Left lung (tissue), 14 donors: Measurements from ENCODE around the gene ZNF225. TPM values are rescaled to one million over a fixed set of nuclear protein-coding genes. Genes with fewer than 3 reads are reported as not detected.

Experiments used
- ATAC-seq: fragments of 200-7000 bp; cut with Tn5 transposase; one replicate; pipeline ENCODE4 v1.9.1; 2020; ENCODE audit warnings: moderate library complexity
- DNase-seq, 4 donors: peaks; one replicate each; pipeline ENCODE4 v3.0.0-alpha.2; 2013 to 2020
- H3K27ac ChIP-seq, 2 donors: fragments of 200-600 bp; sonication (generic) in 1 of 2; one replicate each; pipeline versions ENCODE4 v1.5.0 to v1.8.0; 2020 to 2021
- H3K27me3 ChIP-seq, 2 donors: fragments of 200-600 bp; sonication (generic) in 1 of 2; one replicate each; pipeline versions ENCODE4 v1.5.0 to v1.8.0; 2020 to 2021
- H3K36me3 ChIP-seq, 2 donors: fragments of 200-600 bp; sonication (generic) in 1 of 2; one replicate each; pipeline versions ENCODE4 v1.5.0 to v1.8.0; 2020 to 2021
- H3K4me1 ChIP-seq, 2 donors: fragments of 200-600 bp; one replicate each; pipeline ENCODE4 v1.8.0; 2021
- H3K4me3 ChIP-seq, 2 donors: fragments of 200-600 bp; sonication (generic) in 1 of 2; one replicate each; pipeline versions ENCODE4 v1.5.0 to v1.8.0; 2020 to 2021; ENCODE audit warnings: mild to moderate bottlenecking in 1 of 2
- H3K9me3 ChIP-seq, 2 donors: fragments of 200-600 bp; sonication (generic) in 1 of 2; one replicate each; pipeline versions ENCODE4 v1.5.0 to v1.8.0; 2020 to 2021
- intact Hi-C, 2 donors: fragments of 100-400 bp; cut with DNase I; formaldehyde crosslinking; loops; one replicate each; pipeline versions ENCODE4 v1.11.2 to v1.14.2; 2022
- long read RNA-seq, 12 donors: library from polyadenylated mRNA in 2 of 12; unstranded in 2 of 12; transcript quantifications; one replicate each; pipeline ENCODE4 v2.0.0 and lab custom pipeline, GENCODE V29; 2019 to 2026
- polyA plus RNA-seq, 6 donors: library from polyadenylated mRNA; unstranded; fragments of 120-200 nt; gene quantifications; one replicate each; pipeline ENCODE4 v1.2.1, GENCODE V29; 2013; ENCODE audit not compliant: insufficient read length in 6 of 6
- total RNA-seq, 2 donors: library from RNA; stranded (reverse); fragmentation: NEBNext Ultra II Directional; extraction: Animal tissue kit (Norgen Biotek cat#: 25700); gene quantifications; one replicate each; pipeline ENCODE4 v1.2.1, GENCODE V29; 2021
- TF ChIP-seq, protein P1 (sequence below), 2 donors: fragments of 200-600 bp; sonication (generic) in 1 of 2; IDR thresholded peaks; one replicate each; pipeline versions ENCODE4 v1.5.0 to v1.8.0; 2021; ENCODE audit warnings: antibody characterized with exemption in 2 of 2
- donor health status: DM: no; HTN: yes; CAD: no.
- donor health status: DM: no; HTN: no; CAD: no.

ZNF225 gene
- total RNA-seq (1 to 10 TPM; 4.5 to 5.4 TPM), polyA plus RNA-seq (10 to 100 TPM; 11.4 to 14.5 (median 11.6) TPM)
- long read RNA-seq, donor 1, full-length matches to known transcripts: 3 of 3 reads
- long read RNA-seq, donor 1, partial matches to known transcripts: 0 of 3 reads
- long read RNA-seq, donor 1, other reads (novel, unspliced or antisense): 0 of 3 reads
- long read RNA-seq, donor 2, partial matches to known transcripts: 0 of 4 reads
- long read RNA-seq, donor 2, other reads (novel, unspliced or antisense): 0 of 4 reads
- long read RNA-seq, donor 3, full-length matches to known transcripts: 2 of 2 reads
- long read RNA-seq, donor 3, partial matches to known transcripts: 0 of 2 reads
- long read RNA-seq, donor 3, other reads (novel, unspliced or antisense): 0 of 2 reads
- long read RNA-seq, donor 4: 0 reads
- long read RNA-seq, donor 5, full-length matches to known transcripts: 4 of 4 reads
- long read RNA-seq, donor 5, partial matches to known transcripts: 0 of 4 reads
- long read RNA-seq, donor 5, other reads (novel, unspliced or antisense): 0 of 4 reads
- long read RNA-seq, donor 6, full-length matches to known transcripts: 3 of 3 reads
- long read RNA-seq, donor 6, partial matches to known transcripts: 0 of 3 reads
- long read RNA-seq, donor 6, other reads (novel, unspliced or antisense): 0 of 3 reads
- long read RNA-seq, donor 7: 0 reads
- long read RNA-seq, donor 8, full-length matches to known transcripts: 3 of 3 reads
- long read RNA-seq, donor 8, partial matches to known transcripts: 0 of 3 reads
- long read RNA-seq, donor 8, other reads (novel, unspliced or antisense): 0 of 3 reads
- long read RNA-seq, donor 9: 0 reads
- long read RNA-seq, donor 10: 0 reads
- long read RNA-seq, donor 11: 0 reads
- long read RNA-seq, donor 12, partial matches to known transcripts: 0 of 1 reads
- long read RNA-seq, donor 12, other reads (novel, unspliced or antisense): 0 of 1 reads

DNA sequence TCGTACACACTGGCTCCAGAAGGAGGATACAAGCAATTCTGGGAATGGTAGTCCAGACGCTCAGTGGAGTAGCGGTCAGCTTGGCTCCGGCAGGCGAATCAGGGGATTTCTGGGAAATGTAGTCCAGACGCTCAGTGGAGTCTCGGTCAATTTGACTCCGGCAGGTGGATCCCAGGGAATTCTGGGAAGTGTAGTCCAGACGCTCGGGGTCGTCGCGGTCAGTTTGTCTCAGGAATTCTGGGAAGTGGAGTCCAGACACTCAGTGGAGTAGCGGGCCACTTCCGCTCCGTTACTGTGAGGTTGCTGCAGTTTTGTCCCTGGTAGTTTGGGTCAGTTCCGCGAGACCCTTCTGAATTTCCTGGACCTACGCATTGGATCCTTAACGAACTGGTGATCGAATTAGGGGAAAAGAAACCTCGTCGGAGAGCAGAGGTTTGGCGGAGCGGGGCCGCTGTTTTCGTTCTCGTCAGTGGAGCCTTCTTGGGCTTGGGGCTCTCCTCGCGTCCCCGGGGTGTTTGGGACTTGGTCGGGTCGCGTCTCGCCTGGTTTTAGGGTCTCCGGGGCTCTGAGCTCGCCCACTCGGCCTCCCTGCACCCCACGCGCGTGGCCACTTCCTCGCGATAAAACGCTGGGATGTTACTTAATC lies at the start of gene ZNF225:
Gene ZNF225, plus strand, starts transcription at position 262 of the 646 bp plus-strand sequence. CDS start 2,429 bp downstream, outside the sequence.
- Histone ChIP-seq H3K36me3 (peaks cover 0 to 32% of the 10 kb centered on the region in 2 donors), H3K4me1 (peaks cover 0 to 24% of the 10 kb centered on the region in 2 donors), H3K4me3 (peak within 1 kb of the TSS; percentile 59 to 89), H3K27me3 (no peaks in the 10 kb centered on the region), H3K27ac (peak within 1 kb of the TSS; percentile 54 to 75), H3K9me3 (peaks cover 0 to 30% of the 10 kb centered on the region in 2 donors)
- ATAC-seq (peak; percentile 99), DNase-seq (peak; percentile 88 to 99 (median 98))
- TF ChIP-seq, protein P1, sequence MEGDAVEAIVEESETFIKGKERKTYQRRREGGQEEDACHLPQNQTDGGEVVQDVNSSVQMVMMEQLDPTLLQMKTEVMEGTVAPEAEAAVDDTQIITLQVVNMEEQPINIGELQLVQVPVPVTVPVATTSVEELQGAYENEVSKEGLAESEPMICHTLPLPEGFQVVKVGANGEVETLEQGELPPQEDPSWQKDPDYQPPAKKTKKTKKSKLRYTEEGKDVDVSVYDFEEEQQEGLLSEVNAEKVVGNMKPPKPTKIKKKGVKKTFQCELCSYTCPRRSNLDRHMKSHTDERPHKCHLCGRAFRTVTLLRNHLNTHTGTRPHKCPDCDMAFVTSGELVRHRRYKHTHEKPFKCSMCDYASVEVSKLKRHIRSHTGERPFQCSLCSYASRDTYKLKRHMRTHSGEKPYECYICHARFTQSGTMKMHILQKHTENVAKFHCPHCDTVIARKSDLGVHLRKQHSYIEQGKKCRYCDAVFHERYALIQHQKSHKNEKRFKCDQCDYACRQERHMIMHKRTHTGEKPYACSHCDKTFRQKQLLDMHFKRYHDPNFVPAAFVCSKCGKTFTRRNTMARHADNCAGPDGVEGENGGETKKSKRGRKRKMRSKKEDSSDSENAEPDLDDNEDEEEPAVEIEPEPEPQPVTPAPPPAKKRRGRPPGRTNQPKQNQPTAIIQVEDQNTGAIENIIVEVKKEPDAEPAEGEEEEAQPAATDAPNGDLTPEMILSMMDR (IDR thresholded peaks at IDR 0.05): no peak
- intact Hi-C loops: no loop called here

DNA sequence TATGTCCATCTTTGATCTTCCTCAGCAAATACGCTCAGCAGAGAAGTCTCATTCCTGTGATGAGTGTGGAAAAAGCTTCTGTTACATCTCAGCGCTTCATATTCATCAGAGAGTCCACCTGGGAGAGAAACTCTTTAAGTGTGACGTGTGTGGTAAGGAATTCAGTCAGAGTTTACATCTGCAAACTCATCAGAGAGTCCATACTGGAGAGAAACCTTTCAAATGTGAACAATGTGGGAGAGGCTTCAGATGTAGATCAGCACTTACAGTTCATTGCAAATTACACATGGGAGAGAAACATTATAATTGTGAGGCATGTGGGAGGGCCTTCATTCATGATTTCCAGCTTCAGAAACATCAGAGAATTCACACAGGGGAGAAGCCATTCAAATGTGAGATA lies 46.9 kb upstream of the ZNF225 start:
- ATAC-seq: no peak
- H3K27ac ChIP-seq: no peak overlapping the region
- TF ChIP-seq, protein P1 (IDR thresholded peaks at IDR 0.05): no peak
- intact Hi-C loops: no loop called here
- no peak overlapping the region for H3K4me3 ChIP-seq
- H3K4me1 ChIP-seq: peaks cover 0 to 1% of the 10 kb centered on the region in 2 donors
- no peak for DNase-seq
- H3K27me3 ChIP-seq: no peaks in the 10 kb centered on the region
- H3K9me3 ChIP-seq: peaks cover 2 to 96% of the 10 kb centered on the region in 2 donors
- peaks cover 0 to 65% of the 10 kb centered on the region in 2 donors for H3K36me3 ChIP-seq

DNA sequence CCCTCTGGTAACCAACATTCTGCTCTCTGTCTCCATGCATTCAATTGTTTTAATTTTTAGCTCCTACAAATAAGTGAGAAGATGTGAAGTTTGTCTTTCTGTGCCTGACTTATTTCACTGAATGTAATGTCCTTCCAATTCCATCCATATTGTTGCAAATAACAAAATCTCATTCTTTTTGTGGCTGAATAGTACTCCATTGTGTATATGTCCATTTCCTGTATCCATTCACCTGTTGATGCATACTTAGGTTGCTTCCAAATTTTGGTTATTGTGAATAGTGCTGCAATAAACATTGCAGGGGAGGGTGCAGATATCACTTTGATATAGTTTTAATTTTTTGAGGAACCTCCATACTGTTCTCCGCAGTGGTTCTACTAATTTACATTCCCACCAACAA lies 43.8 kb upstream of the ZNF225 start:
- DNase-seq: no peak
- Histone ChIP-seq H3K4me3 (no peak overlapping the region), H3K36me3 (peaks cover 0 to 34% of the 10 kb centered on the region in 2 donors), H3K27me3 (no peaks in the 10 kb centered on the region), H3K9me3 (peaks cover under 1 to 71% of the 10 kb centered on the region in 2 donors), H3K4me1 (peaks cover 5 to 17% of the 10 kb centered on the region in 2 donors), H3K27ac (no peak overlapping the region)
- no peak for ATAC-seq
- intact Hi-C loops: no loop called here
- TF ChIP-seq, protein P1 (IDR thresholded peaks at IDR 0.05): no peak

DNA sequence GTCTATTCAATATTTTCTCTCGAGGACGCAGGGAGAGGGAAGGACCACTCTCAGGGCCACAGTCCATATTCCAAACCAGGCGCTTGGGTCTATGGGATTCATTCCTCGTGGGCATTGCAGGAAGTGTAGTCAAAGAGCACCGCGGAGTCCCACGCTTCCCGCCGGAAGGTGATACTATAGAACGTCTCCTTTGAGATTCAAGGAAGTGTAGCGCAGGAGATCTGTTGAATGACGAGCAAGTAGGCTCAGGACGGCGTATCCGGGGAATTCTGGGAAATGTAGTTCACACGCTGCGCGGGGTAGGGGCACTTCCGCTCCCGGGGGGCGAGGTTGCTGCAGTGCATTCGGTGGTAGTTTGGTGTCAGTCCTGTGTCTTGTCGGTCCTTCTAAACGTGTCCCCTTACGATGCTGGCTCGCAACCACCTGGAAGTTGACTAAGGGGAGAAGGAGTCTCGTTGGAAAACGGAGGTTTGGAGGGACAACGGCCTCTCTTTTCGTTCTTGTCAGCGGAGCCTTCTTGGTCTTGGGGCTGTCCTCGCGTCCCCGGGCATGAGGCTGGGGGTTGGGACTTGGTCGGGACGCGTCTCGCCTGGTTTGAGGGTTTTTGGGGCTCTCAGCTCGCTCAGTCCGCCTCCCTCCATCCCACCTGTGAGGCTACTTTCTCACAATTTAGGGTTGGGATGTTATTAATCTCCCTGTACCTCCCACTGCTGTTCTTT lies 41.2 kb upstream of the ZNF225 start, which contains the start of gene ZNF284:
Gene ZNF284, plus strand, starts transcription at position 336 of the 719 bp plus-strand sequence. CDS start 4,231 bp downstream, outside the sequence.
- intact Hi-C loops: no loop called here
- Histone ChIP-seq H3K36me3 (peaks cover 0 to 9% of the 10 kb centered on the region in 2 donors), H3K4me3 (peak within 1 kb of the TSS; percentile 53 to 67), H3K4me1 (peaks cover 5 to 17% of the 10 kb centered on the region in 2 donors), H3K9me3 (peaks cover 0 to 45% of the 10 kb centered on the region in 2 donors), H3K27ac (peak within 1 kb of the TSS; percentile 30 to 45), H3K27me3 (no peaks in the 10 kb centered on the region)
- TF ChIP-seq, protein P1 (IDR thresholded peaks at IDR 0.05): no peak
- ATAC-seq (peak; percentile 100), DNase-seq (peak; percentile 92 to 94 (median 94))
